Peyer's patch (tissue), 4 donors: ENCODE results near the gene TAF3. TPM values are rescaled to one million over a fixed set of nuclear protein-coding genes. Genes with fewer than 3 reads are reported as not detected.

ENCODE experiments used
- DNase-seq, 3 donors: peaks; one replicate each; pipeline ENCODE4 v3.0.0-alpha.2; 2017 to 2019
- H3K27ac ChIP-seq, 4 donors: fragments of 200-600 bp; sonication (generic); one replicate each; pipeline ENCODE4 v1.5.1; 2016 to 2019
- H3K27me3 ChIP-seq, 2 donors: fragments of 200-600 bp; sonication (generic); one replicate each; pipeline ENCODE4 v1.5.1; 2019
- H3K36me3 ChIP-seq, 3 donors: fragments of 200-600 bp; sonication (generic); one replicate each; pipeline ENCODE4 v1.5.1; 2016 to 2019
- H3K4me1 ChIP-seq, 4 donors: fragments of 200-600 bp; sonication (generic); one replicate each; pipeline ENCODE4 v1.5.1; 2016 to 2019
- H3K4me3 ChIP-seq, 4 donors: fragments of 200-600 bp; sonication (generic); 1 replicate in 3 of 4; 2 replicates in 1 of 4; pipeline ENCODE4 v1.5.1; 2016 to 2019; ENCODE audit warnings: mild to moderate bottlenecking in 1 of 4
- H3K9me3 ChIP-seq, 4 donors: fragments of 200-600 bp; sonication (generic); one replicate each; pipeline ENCODE4 v1.5.1; 2016 to 2019; ENCODE audit warnings: mild to moderate bottlenecking in 1 of 4
- POLR2A ChIP-seq, 2 donors: fragments of 450-650 bp; IDR thresholded peaks; one replicate each; pipeline ENCODE4 v1.5.1; 2017; ENCODE audit warnings: antibody characterized with exemption in 2 of 2, mild to moderate bottlenecking in 2 of 2, moderate library complexity in 2 of 2
- total RNA-seq, 4 donors: library from RNA; depleted of rRNA; stranded (reverse); fragments of >200 nt; gene quantifications; one replicate each; pipeline ENCODE4 v1.1.0, GENCODE V29; 2016
- TF ChIP-seq, protein P1 (sequence below), 6 experiments: fragments of 450-650 bp in 4 of 6; fragments of 200-600 bp in 2 of 6; sonication (generic) in 1 of 6; IDR thresholded peaks; one replicate each; pipeline ENCODE4 v1.5.1; 2017 to 2019; ENCODE audit warnings: antibody characterized with exemption in 6 of 6, mild to moderate bottlenecking in 3 of 6, moderate library complexity in 1 of 6

Gene TAF3
- total RNA-seq, 4 donors from 2014 or later = 5.1 to 22.3 (median 7.1) TPM

GRCh38 chr10:7998831-7999230, 180.5 kb downstream of the TAF3 start:
- TF ChIP-seq POLR2A (IDR thresholded peaks at IDR 0.05) = no peak
- TF ChIP-seq, protein P1, sequence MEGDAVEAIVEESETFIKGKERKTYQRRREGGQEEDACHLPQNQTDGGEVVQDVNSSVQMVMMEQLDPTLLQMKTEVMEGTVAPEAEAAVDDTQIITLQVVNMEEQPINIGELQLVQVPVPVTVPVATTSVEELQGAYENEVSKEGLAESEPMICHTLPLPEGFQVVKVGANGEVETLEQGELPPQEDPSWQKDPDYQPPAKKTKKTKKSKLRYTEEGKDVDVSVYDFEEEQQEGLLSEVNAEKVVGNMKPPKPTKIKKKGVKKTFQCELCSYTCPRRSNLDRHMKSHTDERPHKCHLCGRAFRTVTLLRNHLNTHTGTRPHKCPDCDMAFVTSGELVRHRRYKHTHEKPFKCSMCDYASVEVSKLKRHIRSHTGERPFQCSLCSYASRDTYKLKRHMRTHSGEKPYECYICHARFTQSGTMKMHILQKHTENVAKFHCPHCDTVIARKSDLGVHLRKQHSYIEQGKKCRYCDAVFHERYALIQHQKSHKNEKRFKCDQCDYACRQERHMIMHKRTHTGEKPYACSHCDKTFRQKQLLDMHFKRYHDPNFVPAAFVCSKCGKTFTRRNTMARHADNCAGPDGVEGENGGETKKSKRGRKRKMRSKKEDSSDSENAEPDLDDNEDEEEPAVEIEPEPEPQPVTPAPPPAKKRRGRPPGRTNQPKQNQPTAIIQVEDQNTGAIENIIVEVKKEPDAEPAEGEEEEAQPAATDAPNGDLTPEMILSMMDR (IDR thresholded peaks at IDR 0.05) = no peak
- no peak for DNase-seq
- Histone ChIP-seq H3K4me3 (no peak overlapping the region), H3K27ac (no peak overlapping the region), H3K27me3 (no peaks in the 10 kb centered on the region), H3K9me3 (no peaks in the 10 kb centered on the region), H3K36me3 (no peaks in the 10 kb centered on the region), H3K4me1 (no peaks in the 10 kb centered on the region)

- H3K4me3 ChIP-seq = no peak overlapping the region
- TF ChIP-seq, protein P1 (IDR thresholded peaks at IDR 0.05) = no peak
- TF ChIP-seq POLR2A (IDR thresholded peaks at IDR 0.05) = no peak
- H3K4me1 ChIP-seq = no peaks in the 10 kb centered on the region
- no peak overlapping the region for H3K27ac ChIP-seq
- peaks cover 0 to 3% (median 0%) of the 10 kb centered on the region in 3 donors for H3K36me3 ChIP-seq
- peaks cover 0 to 10% (median 0%) of the 10 kb centered on the region in 4 donors for H3K9me3 ChIP-seq
- no peak for DNase-seq
- H3K27me3 ChIP-seq = no peaks in the 10 kb centered on the region
Observed at GRCh38 chr10:8004469-8005000, 186.2 kb downstream of the TAF3 start.

DNA sequence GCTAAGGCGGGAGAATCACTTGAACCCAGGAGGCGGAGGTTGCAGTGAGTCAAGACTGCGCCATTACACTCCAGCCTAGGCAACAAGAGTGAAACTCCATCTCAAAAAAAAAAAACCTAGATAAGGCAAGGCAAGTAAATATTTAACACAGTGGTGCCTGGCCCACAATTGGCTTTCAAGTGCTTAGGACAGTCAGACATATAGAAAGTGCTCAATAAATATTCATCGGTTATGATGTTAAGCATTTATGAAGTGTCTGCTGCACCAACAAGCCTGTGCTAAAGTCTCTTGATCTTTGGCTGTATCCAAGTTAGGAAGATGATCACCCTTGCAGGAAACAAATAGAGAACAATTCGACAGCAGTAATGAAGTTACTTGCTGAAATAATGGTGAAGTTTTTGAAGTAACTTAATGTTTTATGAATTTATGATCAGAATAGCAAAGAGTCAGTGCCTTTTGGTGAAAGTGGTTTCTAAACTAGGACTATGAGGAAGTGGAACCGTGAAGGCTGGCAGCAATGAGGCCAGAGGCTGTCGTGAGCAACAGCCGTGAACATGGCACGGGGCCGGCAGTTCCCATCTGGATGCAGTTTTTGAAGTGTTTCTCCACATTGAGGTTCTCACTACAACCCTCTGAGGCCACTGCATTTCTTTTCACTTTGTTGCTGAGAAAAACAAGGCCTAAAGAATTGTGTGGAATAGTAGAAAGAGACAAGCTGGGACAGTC, 188.1 kb downstream of the TAF3 start:
- TF ChIP-seq, protein P1 (IDR thresholded peaks at IDR 0.05) = no peak
- no peak for TF ChIP-seq POLR2A (IDR thresholded peaks at IDR 0.05)
- H3K4me1 ChIP-seq = no peaks in the 10 kb centered on the region
- no peak for DNase-seq

DNA sequence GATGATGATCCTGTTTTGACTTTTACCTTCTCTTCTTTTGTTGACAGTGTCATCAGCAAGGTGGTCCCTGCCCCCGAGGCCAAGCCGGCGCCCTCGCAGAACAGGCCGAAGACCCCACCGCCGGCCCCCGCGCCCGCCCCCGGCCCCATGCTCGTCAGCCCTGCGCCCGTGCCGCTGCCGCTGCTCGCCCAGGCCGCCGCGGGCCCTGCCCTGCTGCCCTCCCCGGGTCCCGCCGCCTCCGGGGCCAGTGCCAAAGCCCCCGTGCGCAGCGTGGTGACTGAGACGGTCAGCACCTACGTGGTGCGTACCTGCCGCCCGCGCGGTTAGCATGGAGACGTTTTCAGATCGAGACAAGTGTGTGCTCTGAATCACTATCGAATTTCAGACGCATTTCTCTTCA, 190.7 kb downstream of the TAF3 start:
- peaks cover 0 to 14% (median 0%) of the 10 kb centered on the region in 3 donors for H3K36me3 ChIP-seq
- H3K27ac ChIP-seq = no peak overlapping the region
- H3K9me3 ChIP-seq = peaks cover 0 to 8% (median 0%) of the 10 kb centered on the region in 4 donors
- no peak overlapping the region for H3K4me3 ChIP-seq
- peaks cover 0 to 3% (median 0%) of the 10 kb centered on the region in 4 donors for H3K4me1 ChIP-seq
- no peak for DNase-seq
- H3K27me3 ChIP-seq = no peaks in the 10 kb centered on the region
- no peak for TF ChIP-seq POLR2A (IDR thresholded peaks at IDR 0.05)
- TF ChIP-seq, protein P1 (IDR thresholded peaks at IDR 0.05) = no peak

More for the DNA sequence above, 188.1 kb downstream of the TAF3 start:
- Histone ChIP-seq H3K9me3 (peaks cover 0 to 10% (median 0%) of the 10 kb centered on the region in 4 donors), H3K4me3 (no peak overlapping the region), H3K36me3 (peaks cover 0 to 10% (median 0%) of the 10 kb centered on the region in 3 donors), H3K27me3 (no peaks in the 10 kb centered on the region), H3K27ac (no peak overlapping the region)

- Histone ChIP-seq H3K4me1 (peaks cover 0 to 3% (median 0%) of the 10 kb centered on the region in 4 donors), H3K9me3 (no peaks in the 10 kb centered on the region), H3K27ac (no peak overlapping the region), H3K36me3 (peaks cover 0 to 26% (median 0%) of the 10 kb centered on the region in 3 donors), H3K4me3 (no peak overlapping the region), H3K27me3 (no peaks in the 10 kb centered on the region)
- no peak for DNase-seq
- TF ChIP-seq, protein P1 (IDR thresholded peaks at IDR 0.05) = no peak
- TF ChIP-seq POLR2A (IDR thresholded peaks at IDR 0.05) = no peak
Observed at GRCh38 chr10:8013006-8013405, 194.7 kb downstream of the TAF3 start.
